Lung (tissue), 12 donors: ENCODE measurements around the gene LIPG. TPM values are rescaled to one million over a fixed set of nuclear protein-coding genes. Genes with fewer than 3 reads are reported as not detected.
"Not testable (repeated sequence)": the region's sequence is repeated elsewhere in the genome, so short reads cannot be mapped to it uniquely, and the experiment has no call there.

ENCODE experiments used
- ATAC-seq: fragments of 200-7000 bp; cut with Tn5 transposase; one replicate; pipeline ENCODE4 v1.9.1; 2020; ENCODE audit warnings: moderate number of reproducible peaks; ENCODE audit not compliant: insufficient read depth, low FRiP score
- DNase-seq, 3 donors: peaks; one replicate each; pipeline ENCODE4 v3.0.0-alpha.2; 2013 to 2017
- H3K27ac ChIP-seq, 2 donors: one replicate each; pipeline ENCODE4 v1.5.1; 2013; ENCODE audit warnings: mild to moderate bottlenecking in 2 of 2, moderate library complexity in 2 of 2, control low read depth in 1 of 2, inconsistent platforms in 1 of 2, low read depth in 1 of 2, low read length in 1 of 2
- H3K27me3 ChIP-seq, 3 donors: one replicate each; pipeline ENCODE4 v1.5.1; 2013; ENCODE audit warnings: low read length in 2 of 3; ENCODE audit not compliant: control insufficient read depth in 3 of 3, insufficient read depth in 3 of 3
- H3K36me3 ChIP-seq, 4 donors: one replicate each; pipeline ENCODE4 v1.5.1; 2013; ENCODE audit warnings: low read length in 4 of 4, mild to moderate bottlenecking in 1 of 4, moderate library complexity in 1 of 4; ENCODE audit not compliant: control insufficient read depth in 4 of 4, insufficient read depth in 4 of 4
- H3K4me1 ChIP-seq, 5 donors: one replicate each; pipeline ENCODE4 v1.5.1; 2013; ENCODE audit warnings: low read length in 5 of 5, mild to moderate bottlenecking in 2 of 5, moderate library complexity in 1 of 5; ENCODE audit not compliant: control insufficient read depth in 5 of 5, insufficient read depth in 5 of 5
- H3K4me3 ChIP-seq: one replicate; pipeline ENCODE4 v1.5.1; 2013; ENCODE audit warnings: mild to moderate bottlenecking, control low read depth, moderate library complexity
- H3K9ac ChIP-seq, 2 donors: one replicate each; pipeline ENCODE4 v1.5.1; 2013; ENCODE audit warnings: low read length in 2 of 2, control low read depth in 1 of 2; ENCODE audit not compliant: insufficient read depth in 1 of 2
- H3K9me3 ChIP-seq, 4 donors: one replicate each; pipeline ENCODE4 v1.5.1; 2013; ENCODE audit warnings: low read length in 3 of 4, mild to moderate bottlenecking in 1 of 4, moderate library complexity in 1 of 4; ENCODE audit not compliant: control insufficient read depth in 4 of 4, insufficient read depth in 3 of 4
- CTCF ChIP-seq: IDR thresholded peaks from 2 replicates; pipeline ENCODE4 v1.5.1; 2012; ENCODE audit warnings: mild to moderate bottlenecking; ENCODE audit errors: control extremely low read depth, extremely low read depth
- WGBS, 2 donors: extraction: QIAGEN DNeasy Blood & Tissue Kit; methylation state at CpG; one replicate each; pipeline ENCODE4 v1.1.7; 2013; 5-methylcytosine and 5-hydroxymethylcytosine counted together
- polyA plus RNA-seq, 2 donors: library from polyadenylated mRNA; stranded (reverse); fragments of 200-250 nt; gene quantifications; one replicate each; pipeline ENCODE4 v1.2.1, GENCODE V29; 2013
- total RNA-seq, 2 donors: library from RNA; depleted of rRNA in 1 of 2; stranded (reverse); fragments of >200 nt in 1 of 2; gene quantifications; one replicate each; pipeline ENCODE4 v1.2.1, GENCODE V29; 2014 to 2021
- donor health status: control.
- donor health status: control.
- donor health status: Bipolar disorder and iron deficiency.
- donor health status: healthy.
- donor health status: DM: yes; HTN: yes; CAD: no.

LIPG gene
- total and polyA plus RNA-seq, 4 donors = 3.7 to 93.9 (median 9.7) TPM

GRCh38 chr18:49573835-49574234 is 12.0 kb downstream of the LIPG start:
- H3K4me3 ChIP-seq = no peak overlapping the region
- 94 to 97% methylated on average over 2 of the region's 2 CpGs for WGBS, 2 donors
- ATAC-seq (no peak), DNase-seq (no peak)
- H3K36me3 ChIP-seq = peaks cover 0 to 9% (median 0%) of the 10 kb centered on the region in 4 donors
- H3K9ac ChIP-seq = no peak overlapping the region
- H3K4me1 ChIP-seq = no peaks in the 10 kb centered on the region
- no peak overlapping the region for H3K27ac ChIP-seq
- TF ChIP-seq CTCF = no peak
- H3K27me3 ChIP-seq = no peaks in the 10 kb centered on the region
- no peaks in the 10 kb centered on the region for H3K9me3 ChIP-seq

- H3K4me1 ChIP-seq, H3K4me3 ChIP-seq, H3K27me3 ChIP-seq, H3K27ac ChIP-seq, H3K9me3 ChIP-seq, H3K36me3 ChIP-seq, ATAC-seq, H3K9ac ChIP-seq, DNase-seq: not testable (repeated sequence)
- 86 to 96% methylated on average over 2 of the region's 2 CpGs for WGBS, 2 donors
These were observed 17.2 kb downstream of the LIPG start for GRCh38 chr18:49579041-49579440.

GRCh38 chr18:49579583-49579982 is 17.7 kb downstream of the LIPG start:
- DNase-seq, H3K4me1 ChIP-seq, H3K4me3 ChIP-seq, ATAC-seq, H3K27me3 ChIP-seq, H3K9me3 ChIP-seq, H3K27ac ChIP-seq, H3K9ac ChIP-seq, H3K36me3 ChIP-seq: not testable (repeated sequence)
- 82 to 95% methylated on average over 2 of the region's 2 CpGs for WGBS, 2 donors

- 85 to 92% methylated on average over 1 of the region's 1 CpG for WGBS, 2 donors
- H3K36me3 ChIP-seq = no peaks in the 10 kb centered on the region
- no peaks in the 10 kb centered on the region for H3K9me3 ChIP-seq
- DNase-seq = no peak
- ATAC-seq = no peak
- no peak overlapping the region for H3K27ac ChIP-seq
- H3K4me3 ChIP-seq = no peak overlapping the region
- peaks cover 0 to 3% (median 0%) of the 10 kb centered on the region in 5 donors for H3K4me1 ChIP-seq
- H3K27me3 ChIP-seq = no peaks in the 10 kb centered on the region
- TF ChIP-seq CTCF = no peak
- H3K9ac ChIP-seq = no peak overlapping the region
These were observed 18.4 kb downstream of the LIPG start for GRCh38 chr18:49580279-49580678.

GRCh38 chr18:49581371-49581770 is 19.5 kb downstream of the LIPG start:
- Histone ChIP-seq H3K4me1 (peaks cover 0 to 3% (median 0%) of the 10 kb centered on the region in 5 donors), H3K36me3 (no peaks in the 10 kb centered on the region), H3K9ac (no peak overlapping the region), H3K27me3 (no peaks in the 10 kb centered on the region), H3K4me3 (no peak overlapping the region), H3K9me3 (no peaks in the 10 kb centered on the region), H3K27ac (no peak overlapping the region)
- 38 to 62% methylated on average over 7 of the region's 7 CpGs for WGBS, 2 donors
- no peak for DNase-seq
- no peak for TF ChIP-seq CTCF
- no peak for ATAC-seq
